HG03064 (cell line): Measurements from ENCODE around the gene CLDN6.

ENCODE experiments used
- ATAC-seq: cut with Tn5 transposase; IDR thresholded peaks from one replicate; pipeline ENCODE4 v1.9.1; 2021; ENCODE audit warnings: low read depth; ENCODE audit not compliant: unreplicated experiment

CLDN6 gene

GRCh38 chr16:3029491-3030221 lies 11.7 kb upstream of the CLDN6 start:
- no peak for ATAC-seq

DNA sequence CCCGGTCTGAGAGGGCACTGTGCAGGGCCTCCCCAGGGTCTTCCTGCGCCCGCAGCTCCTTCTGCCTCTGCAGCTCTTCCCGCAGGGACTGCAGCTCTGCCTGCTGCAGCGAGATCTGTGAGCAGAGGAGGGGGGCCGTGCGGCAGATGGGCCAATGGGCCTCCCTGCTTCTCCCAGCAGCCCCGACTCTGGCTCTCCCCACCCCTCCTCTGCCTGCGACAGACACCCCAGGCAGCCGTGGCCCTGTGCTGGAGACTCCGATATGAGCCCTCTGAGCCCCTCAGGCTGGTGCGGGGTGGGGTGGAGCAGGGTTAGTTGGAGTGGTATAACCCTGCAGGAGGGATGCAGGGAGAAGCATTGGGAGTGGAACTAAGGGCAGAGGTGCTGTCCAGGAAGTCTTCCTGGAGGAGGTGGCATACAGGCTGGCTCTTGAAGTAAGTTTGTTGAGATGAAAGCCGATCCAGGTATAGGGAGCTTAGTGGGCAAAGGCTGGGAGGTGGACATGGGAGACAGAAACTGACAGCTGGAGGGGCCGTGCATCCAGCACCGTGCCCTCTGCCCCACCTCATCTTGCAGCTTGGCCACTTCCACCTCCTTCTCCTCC lies 10.8 kb upstream of the CLDN6 start:
- no peak for ATAC-seq

DNA sequence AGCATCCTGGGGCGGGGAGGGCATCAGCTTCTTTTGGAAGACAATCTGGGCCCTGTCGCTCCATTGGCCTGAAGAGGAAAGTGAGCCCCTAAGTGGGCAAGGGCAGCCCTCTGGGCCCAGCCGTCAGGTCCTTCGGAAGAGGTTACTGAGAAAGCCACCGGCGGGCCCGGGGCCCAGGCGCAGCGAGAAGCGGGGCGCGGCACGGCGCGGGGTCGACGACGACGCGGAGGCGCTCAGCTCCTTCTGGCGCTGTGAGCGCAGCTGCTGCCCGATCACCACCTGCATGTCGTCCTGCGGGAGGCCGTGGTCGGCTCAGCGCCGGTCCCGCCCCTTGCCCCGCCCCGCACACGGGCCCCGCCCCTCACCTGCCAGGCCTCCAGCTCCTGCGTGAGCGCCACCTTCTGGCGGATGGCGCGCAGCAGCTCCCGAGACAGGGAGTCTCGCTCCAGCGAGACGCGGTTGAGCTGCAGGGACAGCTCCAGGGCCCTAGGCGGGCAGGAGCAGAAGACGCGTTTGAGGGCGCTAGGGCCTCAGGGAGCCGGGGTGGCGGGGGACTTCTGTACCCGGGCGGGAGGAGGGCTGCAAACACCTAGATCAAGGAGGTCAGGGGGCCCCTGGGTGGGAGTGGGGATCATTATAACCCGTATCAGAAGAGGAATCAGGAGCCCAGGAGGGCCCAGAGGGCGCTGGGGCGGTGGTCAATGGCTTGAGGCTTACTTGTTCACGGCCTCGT lies 10.2 kb upstream of the CLDN6 start:
- no peak for ATAC-seq

GRCh38 chr16:3027489-3027795 lies 9.5 kb upstream of the CLDN6 start:
- no peak for ATAC-seq

DNA sequence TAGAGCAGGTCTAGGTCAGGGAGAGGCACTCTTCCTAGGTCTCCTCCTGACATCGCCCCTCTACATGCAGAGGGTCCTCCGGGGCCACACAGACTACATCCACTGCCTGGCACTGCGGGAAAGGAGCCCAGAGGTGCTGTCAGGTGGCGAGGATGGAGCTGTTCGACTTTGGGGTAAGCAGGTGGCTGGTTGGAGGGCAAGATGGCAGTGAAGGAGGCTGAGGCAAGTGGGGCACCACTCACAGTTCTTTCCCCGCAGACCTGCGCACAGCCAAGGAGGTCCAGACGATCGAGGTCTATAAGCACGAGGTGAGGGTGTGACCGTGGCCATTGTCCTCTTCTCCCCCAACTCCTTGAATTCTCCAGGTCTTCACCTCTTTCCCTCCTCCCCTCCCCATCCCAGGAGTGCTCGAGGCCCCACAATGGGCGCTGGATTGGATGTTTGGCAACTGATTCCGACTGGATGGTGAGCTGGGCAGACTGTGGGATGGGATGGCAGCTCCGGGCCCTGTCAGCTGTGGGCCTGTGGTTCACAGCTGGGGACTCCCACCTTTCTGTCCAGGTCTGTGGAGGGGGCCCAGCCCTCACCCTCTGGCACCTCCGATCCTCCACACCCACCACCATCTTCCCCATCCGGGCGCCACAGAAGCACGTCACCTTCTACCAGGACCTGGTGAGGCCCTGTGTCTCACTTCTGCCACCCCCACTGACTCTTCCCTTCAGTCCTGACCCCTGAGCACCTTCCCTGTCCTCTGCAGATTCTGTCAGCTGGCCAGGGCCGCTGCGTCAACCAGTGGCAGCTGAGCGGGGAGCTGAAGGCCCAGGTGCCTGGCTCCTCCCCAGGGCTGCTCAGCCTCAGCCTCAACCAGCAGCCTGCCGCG lies 8.9 kb upstream of the CLDN6 start:
- ATAC-seq = no peak

- ATAC-seq = no peak
Measured at GRCh38 chr16:3026003-3026378, 8.0 kb upstream of the CLDN6 start.

- no peak for ATAC-seq
Measured at GRCh38 chr16:3025032-3026002, 7.3 kb upstream of the CLDN6 start.

GRCh38 chr16:3023669-3024478 lies 5.9 kb upstream of the CLDN6 start, which contains the start of the genes HCFC1R1 and THOC6:
TSS of gene HCFC1R1 (minus strand) at chr16:3023942. CDS start at chr16:3023941, 1 bp downstream.
TSS of gene THOC6 (plus strand) at chr16:3024035. CDS start at chr16:3024327, 292 bp downstream.
- ATAC-seq = peak; percentile 64

GRCh38 chr16:3023415-3023668 lies 5.4 kb upstream of the CLDN6 start:
- no peak for ATAC-seq

- ATAC-seq = no peak
Measured at GRCh38 chr16:3022684-3023414, 4.9 kb upstream of the CLDN6 start.

DNA sequence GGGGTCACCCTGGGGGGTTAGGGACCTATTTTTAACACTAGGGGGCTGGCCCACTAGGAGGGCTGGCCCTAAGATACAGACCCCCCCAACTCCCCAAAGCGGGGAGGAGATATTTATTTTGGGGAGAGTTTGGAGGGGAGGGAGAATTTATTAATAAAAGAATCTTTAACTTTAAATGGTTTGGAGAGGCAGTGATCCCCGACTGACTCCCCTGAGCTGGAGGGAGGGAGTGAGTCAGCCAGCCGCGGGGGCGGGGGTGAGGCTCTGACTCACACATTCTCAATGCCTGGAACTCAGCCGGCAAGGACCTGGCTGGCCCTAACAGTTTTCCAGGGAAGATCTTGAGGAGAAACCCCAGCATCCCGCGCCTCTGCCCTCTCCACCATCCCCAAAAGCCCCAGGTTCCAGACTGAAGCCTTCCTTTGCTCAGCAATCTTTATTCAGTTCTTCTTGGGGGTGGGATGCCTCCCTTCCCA lies 4.3 kb upstream of the CLDN6 start:
- no peak for ATAC-seq

DNA sequence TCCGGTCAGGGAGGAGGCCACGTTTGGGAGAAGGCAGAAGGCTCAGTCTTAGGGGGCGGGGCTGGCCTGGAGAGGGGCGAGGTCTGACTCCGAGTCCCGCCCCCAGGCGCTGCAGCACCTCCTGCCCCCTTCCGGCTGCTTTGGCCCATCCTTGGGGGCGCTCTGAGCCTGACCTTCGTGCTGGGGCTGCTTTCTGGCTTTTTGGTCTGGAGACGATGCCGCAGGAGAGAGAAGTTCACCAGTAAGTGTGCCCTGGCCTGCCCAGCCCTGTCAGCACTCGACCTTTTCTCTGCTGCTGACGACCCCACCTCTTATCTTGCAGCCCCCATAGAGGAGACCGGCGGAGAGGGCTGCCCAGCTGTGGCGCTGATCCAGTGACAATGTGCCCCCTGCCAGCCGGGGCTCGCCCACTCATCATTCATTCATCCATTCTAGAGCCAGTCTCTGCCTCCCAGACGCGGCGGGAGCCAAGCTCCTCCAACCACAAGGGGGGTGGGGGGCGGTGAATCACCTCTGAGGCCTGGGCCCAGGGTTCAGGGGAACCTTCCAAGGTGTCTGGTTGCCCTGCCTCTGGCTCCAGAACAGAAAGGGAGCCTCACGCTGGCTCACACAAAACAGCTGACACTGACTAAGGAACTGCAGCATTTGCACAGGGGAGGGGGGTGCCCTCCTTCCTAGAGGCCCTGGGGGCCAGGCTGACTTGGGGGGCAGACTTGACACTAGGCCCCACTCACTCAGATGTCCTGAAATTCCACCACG lies 3.6 kb upstream of the CLDN6 start:
- no peak for ATAC-seq

DNA sequence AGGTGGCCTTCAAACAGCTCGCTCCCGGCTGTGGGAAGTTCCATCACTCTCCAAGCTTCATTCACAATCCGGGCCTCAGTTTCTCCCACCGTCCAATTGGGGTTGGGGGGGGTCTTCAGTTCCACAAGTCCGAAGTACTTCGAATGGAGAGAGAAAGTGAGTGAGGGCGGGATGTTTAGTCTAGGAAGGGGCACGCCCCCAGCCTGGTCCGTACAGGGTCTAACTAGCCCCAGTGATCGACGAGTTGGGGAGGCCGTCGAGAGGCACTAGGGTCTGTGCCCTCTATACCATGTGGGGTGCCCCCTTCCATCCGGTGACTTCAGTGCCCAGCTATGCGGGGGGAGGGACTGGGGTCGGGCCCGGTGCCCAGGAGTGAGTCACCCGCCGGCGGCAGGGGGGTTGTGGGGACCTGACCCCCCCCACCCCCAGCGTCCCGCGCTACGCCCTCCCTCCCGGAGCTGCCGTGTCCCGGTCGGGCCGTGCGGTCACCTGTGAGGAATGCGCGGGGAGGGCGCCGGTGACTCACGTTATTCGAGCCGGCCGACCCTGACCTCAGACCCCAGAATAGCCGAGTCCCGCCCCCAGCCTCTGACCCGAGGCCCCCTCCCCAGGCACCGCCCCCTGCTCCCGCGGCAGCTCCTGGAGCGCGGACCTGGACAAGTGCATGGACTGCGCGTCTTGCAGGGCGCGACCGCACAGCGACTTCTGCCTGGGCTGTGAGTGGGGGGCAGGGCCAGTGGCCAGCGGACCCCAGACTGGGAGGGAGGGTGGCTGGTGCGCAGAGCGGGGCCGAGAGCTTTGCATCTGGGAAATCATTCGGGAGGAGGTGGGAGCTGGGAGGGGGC lies 2.8 kb upstream of the CLDN6 start:
- ATAC-seq = no peak

GRCh38 chr16:3020247-3020603 lies 2.2 kb upstream of the CLDN6 start, which contains the start of gene TNFRSF12A:
TSS of gene TNFRSF12A (plus strand) at chr16:3020368. CDS start at chr16:3020398, 30 bp downstream.
- no peak for ATAC-seq

- no peak for ATAC-seq
Measured at GRCh38 chr16:3019594-3020246, 1.7 kb upstream of the CLDN6 start.

DNA sequence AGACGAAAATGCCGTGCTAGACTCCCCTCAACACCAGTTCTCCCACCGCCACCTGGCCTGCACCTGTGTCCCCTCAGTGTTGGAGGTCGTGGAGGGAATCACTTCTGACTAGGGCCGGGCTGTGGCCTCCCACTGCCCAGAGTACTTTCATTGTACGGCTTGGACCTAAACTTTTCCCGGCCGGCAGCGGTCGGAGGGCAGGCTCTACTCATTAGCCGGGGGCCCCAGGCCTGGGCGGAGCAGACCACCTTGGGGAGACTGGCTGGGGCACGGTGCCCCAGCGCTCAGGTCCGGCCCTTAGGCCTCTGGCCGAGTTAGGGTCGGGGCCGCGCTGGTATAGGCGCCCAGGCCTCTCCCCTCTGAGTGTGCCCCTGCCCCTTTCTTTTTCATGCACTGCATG lies 639 bp downstream of the CLDN6 start:
- ATAC-seq = no peak
